Measurements from ENCODE around the gene TMUB1.

Gene TMUB1

DNA sequence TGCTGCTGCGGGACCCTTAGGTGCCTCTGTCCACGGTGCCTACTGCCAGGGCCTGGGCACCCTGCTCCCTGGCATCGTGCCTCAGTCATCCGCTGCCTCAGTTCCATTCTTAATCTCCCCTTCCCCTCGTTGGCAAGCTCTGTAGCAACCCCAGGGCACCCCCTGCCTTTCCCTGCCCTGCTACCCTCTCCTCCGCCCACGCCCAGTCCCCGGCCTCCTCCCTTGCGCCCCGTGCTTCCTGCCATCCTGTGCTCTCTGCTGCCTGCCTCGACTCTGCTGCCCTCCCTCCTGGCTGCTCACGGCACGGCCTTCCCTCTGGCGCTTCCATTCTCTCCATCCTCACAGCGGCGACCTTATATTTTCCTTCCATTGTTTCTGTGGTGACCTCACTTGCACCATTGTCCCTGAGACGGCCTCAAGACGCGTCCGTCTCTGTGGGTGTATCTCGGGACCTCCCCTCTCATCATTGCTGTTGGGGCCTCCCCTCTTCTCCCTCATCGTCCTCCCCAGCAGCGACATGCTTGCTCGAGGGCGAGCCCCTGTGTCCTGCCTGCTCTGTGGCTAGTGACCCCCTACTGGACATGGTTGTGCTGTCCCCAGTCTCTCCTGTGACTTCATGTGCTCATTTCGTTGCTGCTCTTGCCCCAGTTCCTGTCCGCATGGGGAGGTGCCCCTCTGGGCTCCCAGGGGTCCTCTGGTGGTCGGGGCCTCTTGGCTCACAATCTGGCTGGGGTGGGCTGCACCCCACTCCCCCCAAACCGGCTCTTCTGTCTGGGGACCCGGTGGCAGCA lies 38.3 kb upstream of the TMUB1 start:
- no peak for DNase-seq (ENCODE audit: low read depth in 4 of 4, low spot score in 1 of 4)

GRCh38 chr7:151120896-151121295 lies 37.6 kb upstream of the TMUB1 start:
- no peak for DNase-seq (ENCODE audit: low read depth in 4 of 4, low spot score in 1 of 4)

- no peak for DNase-seq (ENCODE audit: low read depth in 4 of 4, low spot score in 1 of 4)
Observed at GRCh38 chr7:151119902-151120301, 36.6 kb upstream of the TMUB1 start.

DNA sequence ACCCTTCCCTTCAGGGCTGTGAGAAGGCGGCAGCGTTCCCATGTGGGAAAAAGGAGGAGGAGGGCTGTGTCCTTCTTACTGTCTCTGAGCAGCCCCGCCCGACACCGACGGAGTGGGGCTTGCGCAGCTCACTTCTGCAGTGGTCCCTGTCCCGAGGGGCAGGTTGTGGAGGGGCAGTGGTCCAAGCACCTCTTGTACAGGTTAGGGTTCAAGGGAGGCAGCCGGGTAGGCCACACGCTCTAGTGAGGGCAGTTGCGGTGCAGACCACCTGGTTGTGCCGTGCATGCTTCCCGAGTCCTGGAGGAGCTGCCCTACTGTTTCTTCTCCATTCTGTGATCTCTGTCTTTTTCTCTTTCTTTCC lies 35.7 kb upstream of the TMUB1 start:
- DNase-seq (ENCODE audit: low read depth in 4 of 4, low spot score in 1 of 4), result no peak

DNA sequence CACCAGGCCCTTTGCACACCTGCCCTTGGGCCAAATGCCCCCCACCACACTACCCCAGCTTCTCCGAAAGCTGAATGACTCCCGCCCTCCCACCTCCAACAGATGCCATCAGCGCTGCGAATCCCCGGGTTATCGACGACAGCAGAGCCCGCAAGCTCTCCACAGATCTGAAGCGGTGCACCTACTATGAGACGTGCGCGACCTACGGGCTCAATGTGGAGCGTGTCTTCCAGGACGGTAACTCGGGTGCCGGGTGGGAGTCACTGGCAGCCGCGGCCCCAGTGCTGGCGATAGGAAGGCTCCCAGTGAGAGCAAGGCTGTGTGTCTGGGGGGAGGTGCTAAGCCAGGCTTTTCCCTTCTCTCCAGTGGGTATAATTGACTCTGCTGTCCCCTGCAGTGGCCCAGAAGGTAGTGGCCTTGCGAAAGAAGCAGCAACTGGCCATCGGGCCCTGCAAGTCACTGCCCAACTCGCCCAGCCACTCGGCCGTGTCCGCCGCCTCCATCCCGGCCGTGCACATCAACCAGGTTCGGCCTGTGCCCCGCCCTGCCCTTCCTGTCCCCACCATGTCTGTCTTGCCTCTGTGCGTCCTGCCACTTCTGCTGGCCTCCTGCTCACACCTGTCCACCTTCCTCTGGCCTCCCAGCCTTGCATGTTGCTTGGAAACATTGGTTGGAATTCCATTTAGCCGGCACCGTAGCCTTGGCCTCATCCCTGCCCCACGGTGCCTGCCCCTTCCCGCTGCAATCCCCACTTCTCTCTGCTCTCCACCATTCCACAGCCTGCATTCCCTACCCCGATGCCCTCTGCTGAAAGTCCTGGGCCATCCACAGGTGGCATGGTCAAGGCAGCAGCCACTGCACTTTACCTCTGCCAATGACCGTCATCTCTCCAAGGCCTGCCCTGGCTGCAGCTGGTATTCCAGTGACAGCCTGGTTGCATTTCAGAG lies 35.1 kb upstream of the TMUB1 start:
- DNase-seq (ENCODE audit: low read depth in 4 of 4, low spot score in 1 of 4), result no peak

DNA sequence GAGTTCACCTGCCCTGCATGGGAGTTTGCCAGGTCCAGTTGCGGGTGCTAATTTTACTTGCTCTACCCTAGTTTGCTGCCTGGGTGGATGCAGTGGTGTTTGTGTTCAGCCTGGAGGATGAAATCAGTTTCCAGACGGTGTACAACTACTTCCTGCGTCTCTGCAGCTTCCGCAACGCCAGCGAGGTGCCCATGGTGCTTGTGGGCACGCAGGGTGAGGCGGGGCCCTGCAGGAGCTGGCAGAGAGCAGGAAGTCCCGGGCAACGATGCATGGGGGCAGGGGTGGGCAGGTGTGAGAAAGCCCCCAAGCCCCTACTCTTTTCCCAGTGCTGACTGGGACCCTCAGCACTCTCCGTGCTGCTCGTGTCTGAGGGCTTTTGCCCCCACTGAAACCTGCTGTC lies 34.3 kb upstream of the TMUB1 start:
- DNase-seq (ENCODE audit: low read depth in 4 of 4, low spot score in 1 of 4), result no peak

DNA sequence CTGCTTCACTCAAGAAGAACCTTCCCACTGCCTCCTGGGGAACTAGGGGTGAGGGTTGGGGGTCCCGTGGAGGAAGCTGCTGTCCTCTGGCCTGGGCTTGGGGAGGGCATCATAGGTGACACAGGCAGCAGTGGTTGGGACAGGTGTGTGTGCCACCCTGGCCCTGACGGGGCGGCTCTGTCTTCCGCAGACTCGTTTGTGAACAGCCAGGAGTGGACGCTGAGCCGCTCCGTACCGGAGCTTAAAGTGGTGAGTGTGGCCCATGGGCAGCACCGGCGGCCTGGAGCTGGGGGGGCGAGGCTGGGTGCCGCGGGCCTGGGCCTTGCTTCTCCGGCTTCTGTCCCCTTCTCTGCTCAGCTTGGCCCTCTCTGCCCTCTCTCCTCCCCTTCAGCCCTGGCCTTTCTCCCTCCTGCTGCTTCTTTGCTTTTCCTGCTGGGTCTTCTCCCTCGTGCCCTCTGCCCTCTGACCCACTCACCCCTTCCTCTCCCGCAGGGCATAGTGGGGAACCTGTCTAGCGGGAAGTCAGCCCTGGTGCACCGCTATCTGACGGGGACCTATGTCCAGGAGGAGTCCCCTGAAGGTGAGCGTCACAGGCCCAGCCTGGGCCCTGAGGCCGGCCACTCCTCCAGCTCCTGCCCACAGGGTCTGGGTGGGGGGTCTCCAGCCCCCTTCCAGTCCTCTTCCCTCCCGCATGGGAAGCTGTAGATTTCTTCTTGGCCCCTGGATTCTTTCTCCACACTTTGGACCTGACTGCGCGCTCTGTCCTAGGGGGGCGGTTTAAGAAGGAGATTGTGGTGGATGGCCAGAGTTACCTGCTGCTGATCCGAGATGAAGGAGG lies 33.5 kb upstream of the TMUB1 start:
- DNase-seq (ENCODE audit: low read depth in 4 of 4, low spot score in 1 of 4), result no peak

GRCh38 chr7:151115836-151116418 lies 32.6 kb upstream of the TMUB1 start:
- no peak for DNase-seq (ENCODE audit: low read depth in 4 of 4, low spot score in 1 of 4)

- peak in 3 of 4 experiments; percentile 15 to 35 (median 25) for DNase-seq (ENCODE audit: low read depth in 4 of 4, low spot score in 1 of 4)
Observed at GRCh38 chr7:151115121-151115835, 32.0 kb upstream of the TMUB1 start.

- DNase-seq (ENCODE audit: low read depth in 4 of 4, low spot score in 1 of 4), result no peak
Observed at GRCh38 chr7:151114151-151115090, 31.1 kb upstream of the TMUB1 start.

GRCh38 chr7:151113344-151114150 lies 30.3 kb upstream of the TMUB1 start:
- DNase-seq (ENCODE audit: low read depth in 4 of 4, low spot score in 1 of 4), result no peak

DNA sequence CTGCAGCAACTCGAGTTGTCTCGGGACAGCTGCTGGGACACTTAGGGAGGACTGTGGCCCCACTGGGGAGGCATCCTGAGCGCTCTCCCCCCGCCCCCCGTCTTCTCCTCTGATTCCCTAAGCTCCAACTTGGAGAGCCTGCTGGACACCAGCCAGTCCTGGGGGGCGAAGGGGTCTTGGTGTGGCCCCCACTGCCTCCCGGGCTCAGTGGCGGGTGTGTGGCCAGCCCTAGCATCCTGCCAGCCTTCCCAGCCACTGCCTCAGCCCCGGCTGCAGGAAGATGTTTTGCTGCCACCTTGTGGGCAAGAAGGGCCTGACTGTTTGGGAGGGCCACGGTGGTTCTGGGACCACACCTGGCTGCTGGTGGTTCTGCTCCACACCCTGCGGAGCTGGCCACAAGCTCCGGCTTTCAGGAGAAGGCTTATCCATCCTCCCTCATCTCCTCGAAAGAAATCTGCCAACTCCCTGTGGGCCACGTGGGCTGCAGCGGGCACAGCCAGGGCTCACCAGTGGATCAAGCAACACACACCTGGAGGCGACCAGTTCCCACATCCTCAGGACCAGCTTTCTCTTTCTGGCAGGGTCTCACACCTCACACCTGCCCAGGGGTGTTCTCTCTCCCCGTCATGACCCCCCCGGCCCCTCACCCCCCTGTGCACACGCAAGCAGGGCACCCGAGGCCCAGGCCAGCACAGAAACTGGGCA lies 27.8 kb upstream of the TMUB1 start:
- DNase-seq (ENCODE audit: low read depth in 4 of 4, low spot score in 1 of 4), result peak; percentile 56 to 59 (median 58)

- DNase-seq (ENCODE audit: low read depth in 4 of 4, low spot score in 1 of 4), result no peak
Observed at GRCh38 chr7:151110236-151110940, 27.1 kb upstream of the TMUB1 start.

GRCh38 chr7:151109094-151110048 lies 26.1 kb upstream of the TMUB1 start:
- DNase-seq (ENCODE audit: low read depth in 4 of 4, low spot score in 1 of 4), result no peak

DNA sequence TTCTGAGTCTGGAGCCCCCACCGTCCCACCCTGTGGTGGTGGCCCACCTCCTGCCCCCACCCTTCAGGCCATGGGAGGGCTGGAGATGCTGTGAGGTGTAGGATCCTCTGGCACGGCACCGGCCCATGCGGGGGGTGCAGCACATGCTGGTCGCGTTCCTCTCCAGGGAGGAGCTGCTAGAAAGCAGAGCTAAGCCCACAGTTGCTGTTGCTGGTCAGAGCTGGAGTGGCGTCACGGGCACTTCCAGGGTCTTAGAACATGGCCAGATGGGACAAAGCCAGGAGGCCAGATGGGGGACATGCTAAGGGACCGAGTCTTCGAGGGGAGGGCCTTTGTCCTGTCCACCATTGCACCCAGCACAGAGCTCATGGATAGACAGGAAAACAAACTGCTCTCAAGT lies 24.6 kb upstream of the TMUB1 start:
- DNase-seq (ENCODE audit: low read depth in 4 of 4, low spot score in 1 of 4), result no peak

All from stimulated activated CD4-positive, alpha-beta T cell treated with anti-CD3 and anti-CD28 coated beads, Interleukin-1b, Interleukin-23, amount 100 ng/mL, for 24 hours (primary cell).